Thymus (tissue), 11 donors: ENCODE results near the gene HMGCL. TPM values are rescaled to one million over a fixed set of nuclear protein-coding genes. Genes with fewer than 3 reads are reported as not detected.

Experiments used
- DNase-seq, 9 donors: peaks; one replicate each; pipeline ENCODE4 v3.0.0-alpha.2; 2013; ENCODE audit warnings: low spot score in 9 of 9, low read depth in 6 of 9, missing footprints in 1 of 9
- H3K27ac ChIP-seq, 2 donors: one replicate each; pipeline ENCODE4 v1.5.1; 2013; ENCODE audit warnings: control low read depth in 1 of 2, low read depth in 1 of 2, low read length in 1 of 2, mild to moderate bottlenecking in 1 of 2, moderate library complexity in 1 of 2
- H3K27me3 ChIP-seq, 2 donors: one replicate each; pipeline ENCODE4 v1.5.1; 2013; ENCODE audit warnings: low read length in 1 of 2; ENCODE audit not compliant: control insufficient read depth in 2 of 2, insufficient read depth in 1 of 2
- H3K36me3 ChIP-seq, 2 donors: one replicate each; pipeline ENCODE4 v1.5.1; 2013; ENCODE audit warnings: low read length in 1 of 2, mild to moderate bottlenecking in 1 of 2, moderate library complexity in 1 of 2; ENCODE audit not compliant: control insufficient read depth in 2 of 2, insufficient read depth in 2 of 2
- H3K4me1 ChIP-seq, 2 donors: one replicate each; pipeline ENCODE4 v1.5.1; 2013; ENCODE audit warnings: low read length in 2 of 2; ENCODE audit not compliant: control insufficient read depth in 2 of 2, insufficient read depth in 2 of 2
- H3K4me3 ChIP-seq, 2 donors: one replicate each; pipeline ENCODE4 v1.5.1; 2013; ENCODE audit warnings: low read length in 2 of 2, control low read depth in 1 of 2, mild to moderate bottlenecking in 1 of 2
- H3K9me3 ChIP-seq, 2 donors: one replicate each; pipeline ENCODE4 v1.5.1; 2013; ENCODE audit warnings: low read length in 1 of 2, mild to moderate bottlenecking in 1 of 2; ENCODE audit not compliant: control insufficient read depth in 2 of 2, insufficient read depth in 1 of 2
- WGBS: extraction: QIAGEN DNeasy Blood & Tissue Kit; methylation state at CpG from one replicate; pipeline ENCODE4 v1.1.7; 2013; 5-methylcytosine and 5-hydroxymethylcytosine counted together
- polyA plus RNA-seq: library from polyadenylated mRNA; stranded (reverse); fragments of 200-250 nt; gene quantifications from one replicate; pipeline ENCODE4 v1.2.3, GENCODE V29; 2013
- total RNA-seq: library from RNA; stranded (reverse); fragments of 120-200 nt; gene quantifications from one replicate; pipeline ENCODE4 v1.2.4, GENCODE V29; 2013
- donor health status: healthy.

The HMGCL gene
- total and polyA plus RNA-seq, 2 donors, result 34.2 to 41.6 TPM

GRCh38 chr1:23817633-23818032 lies 7.6 kb downstream of the HMGCL start:
- 97% methylated on average over 3 of the region's 3 CpGs for WGBS
- Histone ChIP-seq H3K9me3 (no peaks in the 10 kb centered on the region), H3K4me3 (no peak overlapping the region), H3K36me3 (peaks cover 36 to 45% of the 10 kb centered on the region in 2 donors), H3K27ac (no peak overlapping the region), H3K27me3 (no peaks in the 10 kb centered on the region), H3K4me1 (no peaks in the 10 kb centered on the region)
- no peak for DNase-seq

GRCh38 chr1:23816906-23817305 lies 8.3 kb downstream of the HMGCL start:
- no peak overlapping the region for H3K4me3 ChIP-seq
- H3K27ac ChIP-seq, result no peak overlapping the region
- DNase-seq, result no peak
- no peaks in the 10 kb centered on the region for H3K4me1 ChIP-seq
- no peaks in the 10 kb centered on the region for H3K27me3 ChIP-seq
- H3K9me3 ChIP-seq, result no peaks in the 10 kb centered on the region
- H3K36me3 ChIP-seq, result peaks cover 38 to 48% of the 10 kb centered on the region in 2 donors

GRCh38 chr1:23816361-23816760 lies 8.9 kb downstream of the HMGCL start:
- DNase-seq, result no peak
- Histone ChIP-seq H3K36me3 (peaks cover 38 to 53% of the 10 kb centered on the region in 2 donors), H3K27me3 (no peaks in the 10 kb centered on the region), H3K9me3 (no peaks in the 10 kb centered on the region), H3K4me1 (no peaks in the 10 kb centered on the region), H3K4me3 (no peak overlapping the region), H3K27ac (no peak overlapping the region)
- WGBS, result 94% methylated on average over 3 of the region's 3 CpGs

GRCh38 chr1:23814016-23814415 lies 11.2 kb downstream of the HMGCL start:
- Histone ChIP-seq H3K27me3 (no peaks in the 10 kb centered on the region), H3K4me1 (peaks cover 3 to 9% of the 10 kb centered on the region in 2 donors), H3K36me3 (peaks cover 33 to 53% of the 10 kb centered on the region in 2 donors), H3K4me3 (no peak overlapping the region), H3K27ac (no peak overlapping the region), H3K9me3 (no peaks in the 10 kb centered on the region)
- no peak for DNase-seq
- 96% methylated on average over 4 of the region's 4 CpGs for WGBS

- DNase-seq, result peak in 6 of 9 donors; percentile 43 to 81 (median 57)
- Histone ChIP-seq H3K9me3 (peaks cover 0 to 4% of the 10 kb centered on the region in 2 donors), H3K27me3 (no peaks in the 10 kb centered on the region), H3K4me3 (no peak overlapping the region), H3K36me3 (peaks cover 30 to 35% of the 10 kb centered on the region in 2 donors), H3K27ac (peak overlapping the region in 1 of 2 donors; percentile 32), H3K4me1 (peaks cover 3 to 15% of the 10 kb centered on the region in 2 donors)
- WGBS, result 63% methylated on average over 3 of the region's 3 CpGs
These were observed 14.2 kb downstream of the HMGCL start for GRCh38 chr1:23810818-23811540.

- DNase-seq, result peak in 8 of 9 donors; percentile 45 to 88 (median 76)
- Histone ChIP-seq H3K9me3 (peaks cover 0 to 4% of the 10 kb centered on the region in 2 donors), H3K27me3 (no peaks in the 10 kb centered on the region), H3K4me1 (peaks cover 3 to 15% of the 10 kb centered on the region in 2 donors), H3K27ac (no peak overlapping the region), H3K36me3 (peaks cover 27% of the 10 kb centered on the region in 2 donors), H3K4me3 (no peak overlapping the region)
- 25% methylated on average over 6 of the region's 6 CpGs for WGBS
These were observed 15.5 kb downstream of the HMGCL start for GRCh38 chr1:23809751-23810171.

GRCh38 chr1:23807453-23807852 lies 17.8 kb downstream of the HMGCL start:
- no peaks in the 10 kb centered on the region for H3K27me3 ChIP-seq
- H3K27ac ChIP-seq, result no peak overlapping the region
- no peak for DNase-seq
- peaks cover 0 to 4% of the 10 kb centered on the region in 2 donors for H3K9me3 ChIP-seq
- peaks cover 3 to 21% of the 10 kb centered on the region in 2 donors for H3K4me1 ChIP-seq
- peaks cover 22% of the 10 kb centered on the region in 2 donors for H3K36me3 ChIP-seq
- H3K4me3 ChIP-seq, result no peak overlapping the region
- WGBS, result 21% methylated on average over 3 of the region's 3 CpGs

GRCh38 chr1:23806280-23806679 lies 18.9 kb downstream of the HMGCL start:
- H3K36me3 ChIP-seq, result peaks cover 14 to 28% of the 10 kb centered on the region in 2 donors

GRCh38 chr1:23805025-23805424 lies 20.2 kb downstream of the HMGCL start:
- H3K4me1 ChIP-seq, result peaks cover 3 to 29% of the 10 kb centered on the region in 2 donors
- no peak for DNase-seq
- peaks cover 0 to 4% of the 10 kb centered on the region in 2 donors for H3K9me3 ChIP-seq
- H3K4me3 ChIP-seq, result no peak overlapping the region
- H3K27ac ChIP-seq, result no peak overlapping the region
- H3K27me3 ChIP-seq, result no peaks in the 10 kb centered on the region
- 96% methylated on average over 2 of the region's 2 CpGs for WGBS
- peaks cover 14 to 28% of the 10 kb centered on the region in 2 donors for H3K36me3 ChIP-seq

More at GRCh38 chr1:23806280-23806679, 18.9 kb downstream of the HMGCL start:
- Histone ChIP-seq H3K27me3 (no peaks in the 10 kb centered on the region), H3K4me3 (no peak overlapping the region), H3K4me1 (peaks cover 3 to 32% of the 10 kb centered on the region in 2 donors), H3K9me3 (peaks cover 0 to 4% of the 10 kb centered on the region in 2 donors), H3K27ac (no peak overlapping the region)
- WGBS, result 79% methylated on average over 6 of the region's 6 CpGs
- no peak for DNase-seq
